GM23248 (cell line): ENCODE measurements around the gene ADRM1.

Experiments
- EZH2 ChIP-seq: fragments of 200-600 bp; sonication (generic); IDR thresholded peaks from 2 replicates; pipeline ENCODE4 v1.6.1; 2018; ENCODE audit warnings: antibody characterized with exemption, mild to moderate bottlenecking; ENCODE audit not compliant: insufficient read depth, poor library complexity, severe bottlenecking
- EZH2phosphoT487 ChIP-seq: fragments of 200-600 bp; sonication (generic); IDR thresholded peaks from 2 replicates; pipeline ENCODE4 v1.6.1; 2018; ENCODE audit warnings: antibody characterized with exemption, moderate library complexity, mild to moderate bottlenecking, low read depth; ENCODE audit not compliant: insufficient read depth

- TF ChIP-seq EZH2phosphoT487 (no peak), EZH2 (no peak)
These were observed 4.7 kb downstream of the ADRM1 start for GRCh38 chr20:62307226-62308101.
